Stimulated activated CD8-positive, alpha-beta memory T cell treated with anti-CD3 and anti-CD28 coated beads, Interleukin-15, amount 100 ng/mL, for 1 hour (primary cell): ENCODE data around the gene SRRT.
"Not testable (repeated sequence)": the region's sequence is repeated elsewhere in the genome, so short reads cannot be mapped to it uniquely, and the experiment has no call there.

ENCODE experiments used
- DNase-seq: peaks from one replicate; pipeline ENCODE4 v3.0.0-alpha.2; 2020; ENCODE audit warnings: low read depth

SRRT gene

GRCh38 chr7:100854146-100854895 is 20.6 kb upstream of the SRRT start:
- no peak for DNase-seq

- DNase-seq = not testable (repeated sequence)
These were observed 20.0 kb upstream of the SRRT start for GRCh38 chr7:100854899-100855298.

- no peak for DNase-seq
These were observed 19.4 kb upstream of the SRRT start for GRCh38 chr7:100855515-100855914.

GRCh38 chr7:100856871-100857282 is 18.0 kb upstream of the SRRT start:
- no peak for DNase-seq

GRCh38 chr7:100859856-100860255 is 15.0 kb upstream of the SRRT start:
- DNase-seq = no peak

GRCh38 chr7:100860702-100861615 is 13.9 kb upstream of the SRRT start:
- DNase-seq = no peak

- no peak for DNase-seq
These were observed 13.3 kb upstream of the SRRT start for GRCh38 chr7:100861616-100861985.

GRCh38 chr7:100863406-100863950 is 11.4 kb upstream of the SRRT start:
- DNase-seq = no peak

GRCh38 chr7:100864263-100864845 is 10.5 kb upstream of the SRRT start:
- no peak for DNase-seq

GRCh38 chr7:100865372-100865911 is 9.5 kb upstream of the SRRT start:
- no peak for DNase-seq

- no peak for DNase-seq
These were observed 8.8 kb upstream of the SRRT start for GRCh38 chr7:100865938-100866728.

GRCh38 chr7:100866729-100867039 is 8.2 kb upstream of the SRRT start:
- DNase-seq = no peak

GRCh38 chr7:100867040-100867775 is 7.7 kb upstream of the SRRT start, which contains the start of gene TRIP6:
TRIP6 (plus strand) TSS chr7:100867387; CDS start chr7:100867498, 111 bp downstream.
- no peak for DNase-seq

GRCh38 chr7:100867776-100868485 is 7.0 kb upstream of the SRRT start:
- DNase-seq = no peak

- no peak for DNase-seq
These were observed 1.2 kb upstream of the SRRT start for GRCh38 chr7:100873599-100874299.

- DNase-seq = no peak
These were observed 665 bp upstream of the SRRT start for GRCh38 chr7:100874300-100874576.

GRCh38 chr7:100875356-100875751 is 451 bp downstream of the SRRT start:
- no peak for DNase-seq

- no peak for DNase-seq
These were observed 3.1 kb downstream of the SRRT start for GRCh38 chr7:100878013-100878412.

- DNase-seq = no peak
These were observed 3.8 kb downstream of the SRRT start for GRCh38 chr7:100878685-100879084.
